SK-N-SH (cell line): ENCODE results near the gene ALDH5A1.

ENCODE experiments used
- EP300 ChIP-seq, 2 experiments: IDR thresholded peaks; 2 replicates each; pipeline versions ENCODE4 v1.4.0 to v1.6.1; 2012; ENCODE audit warnings: borderline replicate concordance in 1 of 2, low read depth in 1 of 2, low read length in 1 of 2
- MAX ChIP-seq: IDR thresholded peaks from 2 replicates; pipeline ENCODE4 v1.4.0; 2012; ENCODE audit warnings: low read depth
- POLR2AphosphoS5 ChIP-seq: IDR thresholded peaks from 2 replicates; pipeline ENCODE4 v1.6.1; 2012; ENCODE audit warnings: low read depth, low read length
- TAF1 ChIP-seq: IDR thresholded peaks from 2 replicates; pipeline ENCODE4 v1.6.1; 2012; ENCODE audit warnings: low read depth, mild to moderate bottlenecking, low read length, moderate library complexity, borderline replicate concordance
- TEAD4 ChIP-seq: IDR thresholded peaks from 2 replicates; pipeline ENCODE4 v1.4.0; 2012; ENCODE audit warnings: mild to moderate bottlenecking, borderline replicate concordance; ENCODE audit not compliant: insufficient read depth
- TF ChIP-seq, protein P1 (sequence below): IDR thresholded peaks from 2 replicates; pipeline ENCODE4; 2012
- TF ChIP-seq, protein P2 (sequence below): fragments of 200-600 bp; sonication (generic); IDR thresholded peaks from 2 replicates; pipeline ENCODE4 v1.6.1; 2017; ENCODE audit warnings: antibody characterized with exemption, mild to moderate bottlenecking, moderate library complexity
- TF ChIP-seq, protein P3 (sequence below): fragments of 150-350 bp; IDR thresholded peaks from 2 replicates; pipeline ENCODE4 v1.6.1; 2017; ENCODE audit warnings: antibody characterized with exemption, low read length, low read depth, borderline replicate concordance
- TF ChIP-seq, protein P4 (sequence below): IDR thresholded peaks from 2 replicates; pipeline ENCODE4 v1.6.1; 2012; ENCODE audit warnings: mild to moderate bottlenecking, low read depth, low read length, moderate library complexity

DNA sequence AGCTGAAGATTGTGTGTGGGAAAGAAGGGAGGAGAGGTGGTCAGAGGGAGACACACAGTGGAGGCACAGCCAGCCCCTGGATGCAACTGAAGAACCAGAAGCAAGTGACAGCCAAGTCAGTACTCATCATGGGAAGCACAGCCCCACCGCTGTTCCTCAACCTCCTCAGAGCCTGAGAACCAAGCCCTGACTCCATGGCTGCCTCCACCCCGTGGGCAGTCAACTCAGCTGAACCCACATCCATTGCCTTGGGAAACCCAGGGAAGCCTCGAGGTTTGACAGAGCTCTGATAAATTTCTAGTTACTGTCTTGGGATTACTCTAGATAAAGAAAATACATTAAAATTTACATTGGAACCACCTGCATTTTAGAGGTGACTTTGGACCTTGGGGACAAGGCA, 29.6 kb downstream of the ALDH5A1 start:
- TF ChIP-seq, protein P1, sequence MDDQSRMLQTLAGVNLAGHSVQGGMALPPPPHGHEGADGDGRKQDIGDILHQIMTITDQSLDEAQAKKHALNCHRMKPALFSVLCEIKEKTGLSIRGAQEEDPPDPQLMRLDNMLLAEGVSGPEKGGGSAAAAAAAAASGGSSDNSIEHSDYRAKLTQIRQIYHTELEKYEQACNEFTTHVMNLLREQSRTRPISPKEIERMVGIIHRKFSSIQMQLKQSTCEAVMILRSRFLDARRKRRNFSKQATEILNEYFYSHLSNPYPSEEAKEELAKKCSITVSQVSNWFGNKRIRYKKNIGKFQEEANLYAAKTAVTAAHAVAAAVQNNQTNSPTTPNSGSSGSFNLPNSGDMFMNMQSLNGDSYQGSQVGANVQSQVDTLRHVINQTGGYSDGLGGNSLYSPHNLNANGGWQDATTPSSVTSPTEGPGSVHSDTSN = no peak
- TF ChIP-seq, protein P2, sequence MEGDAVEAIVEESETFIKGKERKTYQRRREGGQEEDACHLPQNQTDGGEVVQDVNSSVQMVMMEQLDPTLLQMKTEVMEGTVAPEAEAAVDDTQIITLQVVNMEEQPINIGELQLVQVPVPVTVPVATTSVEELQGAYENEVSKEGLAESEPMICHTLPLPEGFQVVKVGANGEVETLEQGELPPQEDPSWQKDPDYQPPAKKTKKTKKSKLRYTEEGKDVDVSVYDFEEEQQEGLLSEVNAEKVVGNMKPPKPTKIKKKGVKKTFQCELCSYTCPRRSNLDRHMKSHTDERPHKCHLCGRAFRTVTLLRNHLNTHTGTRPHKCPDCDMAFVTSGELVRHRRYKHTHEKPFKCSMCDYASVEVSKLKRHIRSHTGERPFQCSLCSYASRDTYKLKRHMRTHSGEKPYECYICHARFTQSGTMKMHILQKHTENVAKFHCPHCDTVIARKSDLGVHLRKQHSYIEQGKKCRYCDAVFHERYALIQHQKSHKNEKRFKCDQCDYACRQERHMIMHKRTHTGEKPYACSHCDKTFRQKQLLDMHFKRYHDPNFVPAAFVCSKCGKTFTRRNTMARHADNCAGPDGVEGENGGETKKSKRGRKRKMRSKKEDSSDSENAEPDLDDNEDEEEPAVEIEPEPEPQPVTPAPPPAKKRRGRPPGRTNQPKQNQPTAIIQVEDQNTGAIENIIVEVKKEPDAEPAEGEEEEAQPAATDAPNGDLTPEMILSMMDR = no peak
- TF ChIP-seq, protein P3, sequence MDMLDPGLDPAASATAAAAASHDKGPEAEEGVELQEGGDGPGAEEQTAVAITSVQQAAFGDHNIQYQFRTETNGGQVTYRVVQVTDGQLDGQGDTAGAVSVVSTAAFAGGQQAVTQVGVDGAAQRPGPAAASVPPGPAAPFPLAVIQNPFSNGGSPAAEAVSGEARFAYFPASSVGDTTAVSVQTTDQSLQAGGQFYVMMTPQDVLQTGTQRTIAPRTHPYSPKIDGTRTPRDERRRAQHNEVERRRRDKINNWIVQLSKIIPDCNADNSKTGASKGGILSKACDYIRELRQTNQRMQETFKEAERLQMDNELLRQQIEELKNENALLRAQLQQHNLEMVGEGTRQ = no peak
- no peak for TF ChIP-seq TAF1
- no peak for TF ChIP-seq EP300 (IDR thresholded peaks at IDR 0.05; ENCODE audit: borderline replicate concordance in 1 of 2, low read depth in 1 of 2, low read length in 1 of 2)
- TF ChIP-seq, protein P4, sequence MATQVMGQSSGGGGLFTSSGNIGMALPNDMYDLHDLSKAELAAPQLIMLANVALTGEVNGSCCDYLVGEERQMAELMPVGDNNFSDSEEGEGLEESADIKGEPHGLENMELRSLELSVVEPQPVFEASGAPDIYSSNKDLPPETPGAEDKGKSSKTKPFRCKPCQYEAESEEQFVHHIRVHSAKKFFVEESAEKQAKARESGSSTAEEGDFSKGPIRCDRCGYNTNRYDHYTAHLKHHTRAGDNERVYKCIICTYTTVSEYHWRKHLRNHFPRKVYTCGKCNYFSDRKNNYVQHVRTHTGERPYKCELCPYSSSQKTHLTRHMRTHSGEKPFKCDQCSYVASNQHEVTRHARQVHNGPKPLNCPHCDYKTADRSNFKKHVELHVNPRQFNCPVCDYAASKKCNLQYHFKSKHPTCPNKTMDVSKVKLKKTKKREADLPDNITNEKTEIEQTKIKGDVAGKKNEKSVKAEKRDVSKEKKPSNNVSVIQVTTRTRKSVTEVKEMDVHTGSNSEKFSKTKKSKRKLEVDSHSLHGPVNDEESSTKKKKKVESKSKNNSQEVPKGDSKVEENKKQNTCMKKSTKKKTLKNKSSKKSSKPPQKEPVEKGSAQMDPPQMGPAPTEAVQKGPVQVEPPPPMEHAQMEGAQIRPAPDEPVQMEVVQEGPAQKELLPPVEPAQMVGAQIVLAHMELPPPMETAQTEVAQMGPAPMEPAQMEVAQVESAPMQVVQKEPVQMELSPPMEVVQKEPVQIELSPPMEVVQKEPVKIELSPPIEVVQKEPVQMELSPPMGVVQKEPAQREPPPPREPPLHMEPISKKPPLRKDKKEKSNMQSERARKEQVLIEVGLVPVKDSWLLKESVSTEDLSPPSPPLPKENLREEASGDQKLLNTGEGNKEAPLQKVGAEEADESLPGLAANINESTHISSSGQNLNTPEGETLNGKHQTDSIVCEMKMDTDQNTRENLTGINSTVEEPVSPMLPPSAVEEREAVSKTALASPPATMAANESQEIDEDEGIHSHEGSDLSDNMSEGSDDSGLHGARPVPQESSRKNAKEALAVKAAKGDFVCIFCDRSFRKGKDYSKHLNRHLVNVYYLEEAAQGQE = no peak
- no peak for TF ChIP-seq TEAD4
- no peak for TF ChIP-seq POLR2AphosphoS5
- TF ChIP-seq MAX = no peak
